Activated T-helper 1 cell treated with Interleukin-2 at 50 U/mL for 16 hours (primary cell): Measurements from ENCODE around the gene TLR5.

ENCODE experiments used
- DNase-seq: peaks from one replicate; pipeline ENCODE4 v3.0.0-alpha.2; 2020; ENCODE audit warnings: low read depth

The TLR5 gene

DNA sequence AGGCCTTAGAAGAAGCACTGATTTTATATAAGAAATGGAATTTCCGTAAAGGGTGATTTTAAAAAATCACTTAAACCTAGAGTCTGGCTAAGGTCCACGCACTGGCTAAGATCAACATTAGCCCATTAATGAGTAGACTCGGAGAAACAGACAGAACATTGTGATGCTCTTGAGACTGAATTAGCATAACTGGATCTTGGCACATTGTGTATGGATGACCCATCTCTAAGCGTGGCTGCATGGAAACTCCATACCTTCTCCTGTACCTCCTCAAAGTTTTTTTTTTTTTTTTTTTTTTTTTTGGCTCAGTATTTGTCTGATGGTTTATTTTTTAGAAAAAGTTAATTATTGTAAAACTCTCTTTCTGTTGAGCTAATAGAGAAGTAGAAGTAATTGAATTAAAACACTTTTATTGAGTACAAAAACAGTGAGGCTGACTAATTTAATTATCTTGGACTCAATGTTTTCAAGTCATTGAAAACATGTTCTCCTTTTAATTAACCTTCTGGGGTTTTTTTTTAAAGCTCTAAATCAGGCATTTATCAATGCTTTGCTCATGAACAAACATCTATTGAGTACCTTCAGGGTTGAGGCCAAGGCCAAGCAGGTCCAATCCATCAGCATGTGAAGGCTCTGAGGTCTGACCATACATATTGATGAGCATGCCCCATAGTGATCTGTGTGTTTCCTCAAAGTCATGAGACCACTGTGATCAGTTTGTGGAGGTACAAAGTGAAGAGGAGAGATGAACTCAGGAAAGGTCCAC lies 74.0 kb downstream of the TLR5 start:
- DNase-seq: no peak

DNA sequence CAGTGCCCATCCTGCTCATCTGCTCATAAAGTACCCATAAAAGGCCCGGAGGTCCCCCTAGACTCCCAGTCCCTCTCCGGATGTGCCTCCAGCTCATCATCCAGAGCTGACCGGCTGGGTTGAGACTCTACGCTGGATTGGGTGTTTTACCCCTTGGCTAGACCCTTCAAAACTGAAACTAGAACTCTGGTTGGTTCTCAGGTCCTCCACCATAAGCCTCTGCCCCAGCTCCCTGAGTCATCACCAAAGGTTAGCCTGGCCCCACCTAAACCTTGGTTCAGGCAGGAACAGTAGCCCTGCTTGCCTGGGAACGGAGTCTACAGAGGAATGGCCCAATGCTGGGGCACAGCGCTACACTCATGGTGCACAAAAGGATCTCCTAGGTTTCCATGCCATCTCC lies 75.1 kb downstream of the TLR5 start:
- no peak for DNase-seq

DNA sequence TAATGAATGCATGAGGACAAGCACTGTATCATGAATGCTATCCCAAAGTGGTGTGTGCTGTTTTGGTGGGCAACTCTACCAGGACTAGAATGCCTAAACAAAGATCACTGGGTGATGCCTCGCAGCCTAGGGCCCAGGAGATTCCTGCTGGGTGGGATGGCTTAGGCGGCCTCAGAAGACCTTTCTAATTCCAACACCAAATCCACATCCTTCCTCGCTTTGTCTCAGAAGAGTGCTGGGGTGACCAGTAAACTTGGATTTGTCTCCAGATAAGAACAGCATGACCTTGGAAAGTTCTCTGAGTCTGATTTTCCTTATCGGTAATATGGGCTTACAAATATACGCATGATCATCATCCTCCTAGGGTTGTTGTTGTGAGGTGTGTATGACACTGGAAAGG lies 76.6 kb downstream of the TLR5 start:
- DNase-seq: no peak

DNA sequence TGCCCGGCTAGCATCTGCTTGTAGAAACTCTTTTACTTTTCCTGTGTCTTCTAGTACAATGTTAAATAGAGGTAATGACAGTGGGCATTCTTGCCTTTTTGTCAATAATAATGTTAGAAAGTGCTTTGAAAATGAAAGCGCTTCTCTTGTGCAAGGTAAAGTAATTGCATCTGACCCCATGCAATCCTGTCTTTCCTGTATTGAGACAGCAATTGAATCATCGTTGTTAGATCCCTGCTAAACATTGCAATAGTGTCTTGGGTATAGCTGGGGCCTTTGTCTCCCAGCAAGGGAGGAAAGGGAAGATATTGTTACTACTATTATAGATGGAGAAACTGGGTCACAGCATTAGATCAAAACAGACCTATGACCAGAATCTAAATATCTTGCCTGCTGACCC lies 80.9 kb downstream of the TLR5 start:
- no peak for DNase-seq

DNA sequence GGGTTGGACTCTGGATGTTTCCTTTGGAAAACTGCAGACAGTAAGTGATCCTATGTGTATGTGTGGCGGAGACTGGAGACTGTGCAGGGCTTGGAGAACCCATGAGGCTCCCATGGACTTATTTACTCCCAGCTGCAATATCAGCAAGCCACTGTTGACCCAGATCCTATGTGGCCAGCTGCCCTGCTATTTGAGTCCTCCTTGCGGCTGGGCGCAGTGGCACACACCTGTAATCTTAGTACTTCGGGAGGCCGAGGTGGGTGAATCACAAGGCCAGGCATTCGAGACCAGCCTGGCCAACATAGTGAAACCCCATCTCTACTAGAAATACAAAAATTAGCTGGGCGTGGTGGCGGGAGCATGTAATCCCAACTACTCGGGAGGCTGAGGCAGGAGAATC lies 83.5 kb downstream of the TLR5 start:
- no peak for DNase-seq
